Peyer's patch (tissue), 4 donors: ENCODE results near the gene FN1. TPM values are rescaled to one million over a fixed set of nuclear protein-coding genes. Genes with fewer than 3 reads are reported as not detected.

Experiments
- DNase-seq, 3 donors: peaks; one replicate each; pipeline ENCODE4 v3.0.0-alpha.2; 2017 to 2019
- H3K27ac ChIP-seq, 4 donors: fragments of 200-600 bp; sonication (generic); one replicate each; pipeline ENCODE4 v1.5.1; 2016 to 2019
- H3K27me3 ChIP-seq, 2 donors: fragments of 200-600 bp; sonication (generic); one replicate each; pipeline ENCODE4 v1.5.1; 2019
- H3K36me3 ChIP-seq, 3 donors: fragments of 200-600 bp; sonication (generic); one replicate each; pipeline ENCODE4 v1.5.1; 2016 to 2019
- H3K4me1 ChIP-seq, 4 donors: fragments of 200-600 bp; sonication (generic); one replicate each; pipeline ENCODE4 v1.5.1; 2016 to 2019
- H3K4me3 ChIP-seq, 4 donors: fragments of 200-600 bp; sonication (generic); 1 replicate in 3 of 4; 2 replicates in 1 of 4; pipeline ENCODE4 v1.5.1; 2016 to 2019; ENCODE audit warnings: mild to moderate bottlenecking in 1 of 4
- H3K9me3 ChIP-seq, 4 donors: fragments of 200-600 bp; sonication (generic); one replicate each; pipeline ENCODE4 v1.5.1; 2016 to 2019; ENCODE audit warnings: mild to moderate bottlenecking in 1 of 4
- POLR2A ChIP-seq, 2 donors: fragments of 450-650 bp; IDR thresholded peaks; one replicate each; pipeline ENCODE4 v1.5.1; 2017; ENCODE audit warnings: antibody characterized with exemption in 2 of 2, mild to moderate bottlenecking in 2 of 2, moderate library complexity in 2 of 2
- total RNA-seq, 4 donors: library from RNA; depleted of rRNA; stranded (reverse); fragments of >200 nt; gene quantifications; one replicate each; pipeline ENCODE4 v1.1.0, GENCODE V29; 2016
- TF ChIP-seq, protein P1 (sequence below), 6 experiments: fragments of 450-650 bp in 4 of 6; fragments of 200-600 bp in 2 of 6; sonication (generic) in 1 of 6; IDR thresholded peaks; one replicate each; pipeline ENCODE4 v1.5.1; 2017 to 2019; ENCODE audit warnings: antibody characterized with exemption in 6 of 6, mild to moderate bottlenecking in 3 of 6, moderate library complexity in 1 of 6

Gene FN1
- total RNA-seq, 4 donors from 2014 or later = 28.0 to 152 (median 72.8) TPM

DNA sequence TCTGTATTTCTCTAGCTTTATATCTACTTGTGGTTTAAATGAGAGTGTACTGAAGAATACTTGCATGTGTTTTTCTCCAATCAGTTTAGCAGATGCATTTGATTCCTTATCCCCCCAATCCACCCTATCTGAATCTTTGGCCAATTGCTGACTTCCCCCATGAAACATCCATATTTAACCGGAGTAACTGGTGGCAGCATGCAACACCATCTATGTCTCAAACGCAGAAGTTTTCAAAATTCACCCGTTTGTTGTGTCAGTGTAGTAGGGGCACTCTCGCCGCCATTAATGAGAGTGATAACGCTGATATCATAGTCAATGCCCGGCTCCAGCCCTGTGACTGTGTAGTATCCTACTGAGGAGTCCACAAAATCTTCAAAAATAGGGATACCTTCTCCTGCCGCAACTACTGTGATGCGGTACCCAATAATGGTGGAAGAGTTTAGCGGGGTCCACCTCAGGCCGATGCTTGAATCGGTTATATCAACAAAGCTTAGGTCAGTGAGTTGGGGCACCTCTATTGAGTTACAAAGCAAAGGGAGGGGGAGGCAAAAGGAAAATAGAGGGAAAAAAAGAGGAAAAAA lies 43.1 kb downstream of the FN1 start:
- Histone ChIP-seq H3K36me3 (peaks cover 0 to 24% (median 0%) of the 10 kb centered on the region in 3 donors), H3K27me3 (no peaks in the 10 kb centered on the region), H3K4me1 (no peaks in the 10 kb centered on the region), H3K9me3 (no peaks in the 10 kb centered on the region), H3K27ac (no peak overlapping the region), H3K4me3 (no peak overlapping the region)
- TF ChIP-seq, protein P1, sequence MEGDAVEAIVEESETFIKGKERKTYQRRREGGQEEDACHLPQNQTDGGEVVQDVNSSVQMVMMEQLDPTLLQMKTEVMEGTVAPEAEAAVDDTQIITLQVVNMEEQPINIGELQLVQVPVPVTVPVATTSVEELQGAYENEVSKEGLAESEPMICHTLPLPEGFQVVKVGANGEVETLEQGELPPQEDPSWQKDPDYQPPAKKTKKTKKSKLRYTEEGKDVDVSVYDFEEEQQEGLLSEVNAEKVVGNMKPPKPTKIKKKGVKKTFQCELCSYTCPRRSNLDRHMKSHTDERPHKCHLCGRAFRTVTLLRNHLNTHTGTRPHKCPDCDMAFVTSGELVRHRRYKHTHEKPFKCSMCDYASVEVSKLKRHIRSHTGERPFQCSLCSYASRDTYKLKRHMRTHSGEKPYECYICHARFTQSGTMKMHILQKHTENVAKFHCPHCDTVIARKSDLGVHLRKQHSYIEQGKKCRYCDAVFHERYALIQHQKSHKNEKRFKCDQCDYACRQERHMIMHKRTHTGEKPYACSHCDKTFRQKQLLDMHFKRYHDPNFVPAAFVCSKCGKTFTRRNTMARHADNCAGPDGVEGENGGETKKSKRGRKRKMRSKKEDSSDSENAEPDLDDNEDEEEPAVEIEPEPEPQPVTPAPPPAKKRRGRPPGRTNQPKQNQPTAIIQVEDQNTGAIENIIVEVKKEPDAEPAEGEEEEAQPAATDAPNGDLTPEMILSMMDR (IDR thresholded peaks at IDR 0.05) = no peak
- no peak for TF ChIP-seq POLR2A (IDR thresholded peaks at IDR 0.05)
- no peak for DNase-seq

GRCh38 chr2:215392164-215392563 lies 43.7 kb downstream of the FN1 start:
- H3K9me3 ChIP-seq = no peaks in the 10 kb centered on the region
- no peak overlapping the region for H3K4me3 ChIP-seq
- H3K27me3 ChIP-seq = no peaks in the 10 kb centered on the region
- no peaks in the 10 kb centered on the region for H3K4me1 ChIP-seq
- TF ChIP-seq, protein P1 (IDR thresholded peaks at IDR 0.05) = no peak
- TF ChIP-seq POLR2A (IDR thresholded peaks at IDR 0.05) = no peak
- H3K27ac ChIP-seq = no peak overlapping the region
- peaks cover 0 to 19% (median 0%) of the 10 kb centered on the region in 3 donors for H3K36me3 ChIP-seq
- DNase-seq = no peak

- Histone ChIP-seq H3K4me1 (no peaks in the 10 kb centered on the region), H3K9me3 (no peaks in the 10 kb centered on the region), H3K4me3 (no peak overlapping the region), H3K27ac (no peak overlapping the region), H3K27me3 (no peaks in the 10 kb centered on the region), H3K36me3 (peaks cover 0 to 24% (median 0%) of the 10 kb centered on the region in 3 donors)
- TF ChIP-seq, protein P1 (IDR thresholded peaks at IDR 0.05) = no peak
- TF ChIP-seq POLR2A (IDR thresholded peaks at IDR 0.05) = no peak
- DNase-seq = no peak
These were observed 44.3 kb downstream of the FN1 start for GRCh38 chr2:215391531-215391930.

DNA sequence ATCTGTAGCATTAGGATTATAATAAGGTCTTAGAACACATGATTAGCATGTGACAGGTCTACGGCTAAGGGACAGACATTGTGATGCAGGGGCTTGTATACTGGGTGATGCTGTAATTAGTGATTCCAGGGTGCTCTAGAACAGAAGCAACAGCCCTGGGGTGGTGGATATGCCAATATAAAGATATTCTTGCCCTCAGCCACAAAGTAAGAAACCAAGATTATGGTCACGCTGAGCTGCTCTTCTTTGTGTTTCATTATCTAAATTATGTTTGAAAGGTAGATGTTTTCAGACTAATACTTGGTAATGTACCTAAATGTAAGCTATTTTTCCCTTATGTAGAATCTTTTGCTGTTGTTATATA lies 45.3 kb downstream of the FN1 start:
- Histone ChIP-seq H3K4me1 (no peaks in the 10 kb centered on the region), H3K4me3 (no peak overlapping the region), H3K27ac (no peak overlapping the region), H3K9me3 (no peaks in the 10 kb centered on the region), H3K36me3 (peaks cover 0 to 24% (median 0%) of the 10 kb centered on the region in 3 donors), H3K27me3 (no peaks in the 10 kb centered on the region)
- TF ChIP-seq, protein P1 (IDR thresholded peaks at IDR 0.05) = no peak
- no peak for TF ChIP-seq POLR2A (IDR thresholded peaks at IDR 0.05)
- no peak for DNase-seq

GRCh38 chr2:215388002-215388728 lies 47.7 kb downstream of the FN1 start:
- Histone ChIP-seq H3K27me3 (no peaks in the 10 kb centered on the region), H3K27ac (no peak overlapping the region), H3K9me3 (no peaks in the 10 kb centered on the region), H3K4me3 (no peak overlapping the region), H3K36me3 (peaks cover 0 to 15% (median 0%) of the 10 kb centered on the region in 3 donors), H3K4me1 (no peaks in the 10 kb centered on the region)
- TF ChIP-seq, protein P1 (IDR thresholded peaks at IDR 0.05) = no peak
- TF ChIP-seq POLR2A (IDR thresholded peaks at IDR 0.05) = no peak
- DNase-seq = no peak
